GM12874 (cell line): ENCODE measurements around the gene ATP13A3.

Experiments
- CTCF ChIP-seq: IDR thresholded peaks from 2 replicates; pipeline ENCODE4 v1.5.1; 2011; ENCODE audit warnings: low read depth, mild to moderate bottlenecking, control low read depth, low read length, moderate library complexity; ENCODE audit not compliant: insufficient read depth

Gene ATP13A3

GRCh38 chr3:194423317-194423716 is 63.5 kb downstream of the ATP13A3 start:
- no peak for TF ChIP-seq CTCF

GRCh38 chr3:194422188-194422587 is 64.6 kb downstream of the ATP13A3 start:
- no peak for TF ChIP-seq CTCF

GRCh38 chr3:194418671-194419070 is 68.1 kb downstream of the ATP13A3 start:
- no peak for TF ChIP-seq CTCF

- no peak for TF ChIP-seq CTCF
Measured at GRCh38 chr3:194407423-194407822, 79.4 kb downstream of the ATP13A3 start.

GRCh38 chr3:194405766-194406165 is 81.0 kb downstream of the ATP13A3 start:
- no peak for TF ChIP-seq CTCF

GRCh38 chr3:194404365-194405140 is 82.2 kb downstream of the ATP13A3 start:
- TF ChIP-seq CTCF: peak; percentile 43; the same call in 1 of the 2 replicates

GRCh38 chr3:194401868-194402329 is 84.9 kb downstream of the ATP13A3 start:
- no peak for TF ChIP-seq CTCF
